ENCODE results near the gene MERTK. TPM values are rescaled to one million over a fixed set of nuclear protein-coding genes. Genes with fewer than 3 reads are reported as not detected.

The MERTK gene
- total and polyA plus RNA-seq, 2 of the 13 experiments (the other 11 are each of a cell fraction or from before 2014, with no cell fraction given), result 37.3 to 44.7 TPM

DNA sequence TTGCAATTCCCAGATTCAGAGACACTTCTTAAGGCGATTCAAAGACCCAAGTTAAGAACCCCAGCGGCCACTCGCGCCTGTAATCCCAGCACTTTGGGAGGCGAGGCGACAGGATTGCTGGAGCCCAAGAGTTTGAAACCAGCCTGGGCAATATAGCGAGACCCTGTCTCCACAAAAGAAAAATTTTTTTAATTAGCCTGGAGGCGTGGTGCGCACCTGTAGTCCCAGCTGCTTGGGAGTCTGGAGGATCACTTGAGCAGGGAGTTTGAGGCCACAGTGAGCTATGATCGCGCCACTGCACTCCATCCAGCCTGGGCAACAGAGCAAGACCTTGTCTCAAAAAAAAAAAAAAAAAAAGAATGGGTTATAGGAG lies 13.8 kb upstream of the MERTK start (continued):
- TF ChIP-seq, protein P1, sequence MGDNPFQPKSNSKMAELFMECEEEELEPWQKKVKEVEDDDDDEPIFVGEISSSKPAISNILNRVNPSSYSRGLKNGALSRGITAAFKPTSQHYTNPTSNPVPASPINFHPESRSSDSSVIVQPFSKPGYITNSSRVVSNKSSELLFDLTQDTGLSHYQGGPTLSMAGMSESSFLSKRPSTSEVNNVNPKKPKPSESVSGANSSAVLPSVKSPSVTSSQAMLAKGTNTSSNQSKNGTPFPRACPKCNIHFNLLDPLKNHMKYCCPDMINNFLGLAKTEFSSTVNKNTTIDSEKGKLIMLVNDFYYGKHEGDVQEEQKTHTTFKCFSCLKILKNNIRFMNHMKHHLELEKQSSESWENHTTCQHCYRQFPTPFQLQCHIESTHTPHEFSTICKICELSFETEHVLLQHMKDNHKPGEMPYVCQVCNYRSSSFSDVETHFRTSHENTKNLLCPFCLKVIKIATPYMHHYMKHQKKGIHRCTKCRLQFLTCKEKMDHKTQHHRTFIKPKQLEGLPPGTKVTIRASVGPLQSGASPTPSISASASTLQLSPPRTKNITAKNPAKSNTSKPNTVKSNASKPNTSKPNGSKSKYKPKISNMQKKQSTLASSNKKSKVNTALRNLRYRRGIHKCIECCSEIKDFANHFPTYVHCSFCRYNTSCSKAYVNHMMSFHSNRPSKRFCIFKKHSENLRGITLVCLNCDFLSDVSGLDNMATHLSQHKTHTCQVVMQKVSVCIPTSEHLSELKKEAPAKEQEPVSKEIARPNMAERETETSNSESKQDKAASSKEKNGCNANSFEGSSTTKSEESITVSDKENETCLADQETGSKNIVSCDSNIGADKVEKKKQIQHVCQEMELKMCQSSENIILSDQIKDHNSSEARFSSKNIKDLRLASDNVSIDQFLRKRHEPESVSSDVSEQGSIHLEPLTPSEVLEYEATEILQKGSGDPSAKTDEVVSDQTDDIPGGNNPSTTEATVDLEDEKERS (CRISPR knock-in tag; IDR thresholded peaks at IDR 0.05), result no peak; the same call in 1 of the 2 replicates

DNA sequence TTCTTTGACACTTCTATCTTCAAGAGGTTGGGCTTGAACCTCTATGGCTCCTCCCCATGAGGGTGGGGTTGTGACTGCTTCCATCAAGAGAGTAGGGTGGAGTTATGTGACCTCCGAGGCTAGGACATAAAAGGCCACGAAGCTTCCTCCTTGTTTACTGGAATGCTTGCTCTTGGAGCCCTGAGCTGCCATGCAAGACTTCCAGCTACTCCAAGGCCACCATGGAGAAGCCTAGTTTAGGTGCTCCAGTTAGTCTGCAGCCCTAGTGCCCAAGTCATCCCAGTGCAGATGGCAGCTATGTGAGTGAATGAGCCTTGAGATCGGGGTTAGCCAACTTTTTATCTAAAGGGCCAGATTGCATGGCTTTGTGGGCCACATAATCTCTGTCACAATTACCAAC lies 2.4 kb upstream of the MERTK start:
- Histone ChIP-seq H3K4me1 (ENCODE audit: insufficient read depth, low read length) (peaks cover 41% of the 10 kb centered on the region), H3K36me3 (replicated peaks in 1 of 2; ENCODE audit: control insufficient read depth in 1 of 2, insufficient read depth in 2 of 2, low read length in 2 of 2) (no peaks in the 10 kb centered on the region), H2AFZ (ENCODE audit: low read length) (no peak overlapping the region), H3K27me3 (ENCODE audit: control insufficient read depth in 1 of 2, insufficient read depth in 2 of 2, low read length in 2 of 2) (no peaks in the 10 kb centered on the region; a peak in 1 of 5 replicates), H3K4me3 (replicated peaks in 1 of 3; ENCODE audit: insufficient read depth in 1 of 3, low read depth in 2 of 3, low read length in 3 of 3) (no peak overlapping the region), H3K4me2 (ENCODE audit: low read depth, low read length) (no peak overlapping the region), H3K79me2 (ENCODE audit: insufficient read depth, low read length) (peaks cover 23% of the 10 kb centered on the region), H3K9ac (ENCODE audit: insufficient read depth, low read depth, low read length) (no peak overlapping the region), H3K9me3 (ENCODE audit: low read length) (no peaks in the 10 kb centered on the region), H4K20me1 (ENCODE audit: insufficient read depth, low read length) (no peaks in the 10 kb centered on the region), H3K27ac (ENCODE audit: extremely low read length, insufficient read depth, low read length) (no peak overlapping the region)
- 61% methylated on average over 3 of the region's 3 CpGs for WGBS (ENCODE audit: low lambda C conversion rate)
- no peak for ATAC-seq
- no peak for DNase-seq (ENCODE audit: low spot score)
- CTCF ChIA-PET (ENCODE audit: low intra/inter-chr PET ratio, low total read pairs), result no interaction called here
- no TSS peak for BruUV-seq (replicated peaks)
- intact Hi-C loops (cut with micrococcal nuclease; ENCODE audit: unreplicated experiment) (no loop called here), in situ Hi-C loops (cut with HindIII; ENCODE audit: extremely low pct_ligation_motif_present, low pct_unique_long_range_greater_than_20kb) (loop anchor here (5.0 kb wide), 1 partner anchor 156 kb away; no protein-coding TSS in a partner anchor)
- TF ChIP-seq EZH2 (conservative IDR thresholded peaks at IDR 0.05; ENCODE audit: low read depth, low read length) (no peak), ZNF251 (CRISPR knock-in tag; IDR thresholded peaks at IDR 0.05) (no peak), RARG (CRISPR knock-in tag; IDR thresholded peaks at IDR 0.05; ENCODE audit: low read depth) (no peak), FOXJ3 (CRISPR knock-in tag; IDR thresholded peaks at IDR 0.05; ENCODE audit: borderline replicate concordance) (no peak), KLF16 (CRISPR knock-in tag; IDR thresholded peaks at IDR 0.05) (no peak)
- TF ChIP-seq, protein P2, sequence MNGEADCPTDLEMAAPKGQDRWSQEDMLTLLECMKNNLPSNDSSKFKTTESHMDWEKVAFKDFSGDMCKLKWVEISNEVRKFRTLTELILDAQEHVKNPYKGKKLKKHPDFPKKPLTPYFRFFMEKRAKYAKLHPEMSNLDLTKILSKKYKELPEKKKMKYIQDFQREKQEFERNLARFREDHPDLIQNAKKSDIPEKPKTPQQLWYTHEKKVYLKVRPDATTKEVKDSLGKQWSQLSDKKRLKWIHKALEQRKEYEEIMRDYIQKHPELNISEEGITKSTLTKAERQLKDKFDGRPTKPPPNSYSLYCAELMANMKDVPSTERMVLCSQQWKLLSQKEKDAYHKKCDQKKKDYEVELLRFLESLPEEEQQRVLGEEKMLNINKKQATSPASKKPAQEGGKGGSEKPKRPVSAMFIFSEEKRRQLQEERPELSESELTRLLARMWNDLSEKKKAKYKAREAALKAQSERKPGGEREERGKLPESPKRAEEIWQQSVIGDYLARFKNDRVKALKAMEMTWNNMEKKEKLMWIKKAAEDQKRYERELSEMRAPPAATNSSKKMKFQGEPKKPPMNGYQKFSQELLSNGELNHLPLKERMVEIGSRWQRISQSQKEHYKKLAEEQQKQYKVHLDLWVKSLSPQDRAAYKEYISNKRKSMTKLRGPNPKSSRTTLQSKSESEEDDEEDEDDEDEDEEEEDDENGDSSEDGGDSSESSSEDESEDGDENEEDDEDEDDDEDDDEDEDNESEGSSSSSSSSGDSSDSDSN (CRISPR knock-in tag; IDR thresholded peaks at IDR 0.05), result no peak
- no peak for FAIRE-seq
- POLR2A ChIA-PET, result interaction anchor here (0.8 to 1.8 kb wide), 5 partner anchors 8 to 159 kb away, joined by 3 to 5 read pairs (median 4); partner anchors contain the start of gene TMEM87B
